Activated naive CD4-positive, alpha-beta T cell treated with anti-CD3 and anti-CD28 coated beads, Interleukin-2, amount 50 U/mL, for 24 hours (primary cell): ENCODE data around the gene ASCC3.

Source experiments
- H3K27ac Mint-ChIP-seq: one replicate; pipeline ENCODE4 v1.8.0; 2021; ENCODE audit warnings: mild to moderate bottlenecking, mixed read lengths
- H3K27me3 Mint-ChIP-seq: one replicate; pipeline ENCODE4 v1.8.0; 2021; ENCODE audit warnings: mixed read lengths
- H3K36me3 Mint-ChIP-seq: one replicate; pipeline ENCODE4 v1.8.0; 2021; ENCODE audit warnings: mixed read lengths
- H3K4me1 Mint-ChIP-seq: one replicate; pipeline ENCODE4 v1.8.0; 2021; ENCODE audit warnings: mixed read lengths
- H3K4me3 Mint-ChIP-seq: one replicate; pipeline ENCODE4 v1.8.0; 2021; ENCODE audit warnings: mild to moderate bottlenecking, mixed read lengths
- H3K9me3 Mint-ChIP-seq: one replicate; pipeline ENCODE4 v1.8.0; 2021; ENCODE audit warnings: mixed read lengths

Gene ASCC3

GRCh38 chr6:100575921-100576320 lies 305.2 kb downstream of the ASCC3 start:
- Mint-ChIP-seq H3K4me3 (no peak overlapping the region), H3K4me1 (no peaks in the 10 kb centered on the region), H3K36me3 (peaks cover 23% of the 10 kb centered on the region), H3K9me3 (peaks cover 19% of the 10 kb centered on the region), H3K27ac (no peak overlapping the region), H3K27me3 (no peaks in the 10 kb centered on the region)

- Mint-ChIP-seq H3K4me1 (no peaks in the 10 kb centered on the region), H3K27ac (no peak overlapping the region), H3K36me3 (peaks cover 34% of the 10 kb centered on the region), H3K9me3 (peaks cover 28% of the 10 kb centered on the region), H3K4me3 (no peak overlapping the region), H3K27me3 (no peaks in the 10 kb centered on the region)
Observed at GRCh38 chr6:100574836-100575235, 306.3 kb downstream of the ASCC3 start.

DNA sequence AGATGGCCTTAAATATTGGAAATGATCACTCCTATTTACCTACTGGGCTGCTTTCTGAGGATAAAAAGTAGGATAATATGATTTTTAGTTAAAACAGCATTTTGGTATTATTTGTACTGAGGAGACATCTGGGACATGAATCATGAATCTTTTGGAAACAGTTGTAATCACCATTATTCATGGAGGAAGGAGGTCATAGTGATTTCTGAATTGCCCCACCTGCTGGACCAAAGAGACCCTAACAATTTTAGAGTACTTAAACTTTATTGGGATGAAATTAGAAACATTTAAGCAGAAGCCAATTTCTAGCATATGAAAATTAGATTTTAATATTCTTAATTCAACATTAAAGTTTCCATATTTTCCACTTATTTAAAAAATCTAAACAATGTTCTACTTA lies 308.0 kb downstream of the ASCC3 start:
- peaks cover 20% of the 10 kb centered on the region for H3K9me3 Mint-ChIP-seq
- H3K27me3 Mint-ChIP-seq: no peaks in the 10 kb centered on the region
- H3K4me3 Mint-ChIP-seq: no peak overlapping the region
- H3K36me3 Mint-ChIP-seq: peaks cover 33% of the 10 kb centered on the region
- H3K4me1 Mint-ChIP-seq: no peaks in the 10 kb centered on the region
- H3K27ac Mint-ChIP-seq: no peak overlapping the region

GRCh38 chr6:100568255-100568654 lies 312.9 kb downstream of the ASCC3 start:
- H3K4me1 Mint-ChIP-seq: no peaks in the 10 kb centered on the region
- no peak overlapping the region for H3K4me3 Mint-ChIP-seq
- no peak overlapping the region for H3K27ac Mint-ChIP-seq
- H3K36me3 Mint-ChIP-seq: peaks cover 36% of the 10 kb centered on the region
- no peaks in the 10 kb centered on the region for H3K27me3 Mint-ChIP-seq
- peaks cover 16% of the 10 kb centered on the region for H3K9me3 Mint-ChIP-seq

DNA sequence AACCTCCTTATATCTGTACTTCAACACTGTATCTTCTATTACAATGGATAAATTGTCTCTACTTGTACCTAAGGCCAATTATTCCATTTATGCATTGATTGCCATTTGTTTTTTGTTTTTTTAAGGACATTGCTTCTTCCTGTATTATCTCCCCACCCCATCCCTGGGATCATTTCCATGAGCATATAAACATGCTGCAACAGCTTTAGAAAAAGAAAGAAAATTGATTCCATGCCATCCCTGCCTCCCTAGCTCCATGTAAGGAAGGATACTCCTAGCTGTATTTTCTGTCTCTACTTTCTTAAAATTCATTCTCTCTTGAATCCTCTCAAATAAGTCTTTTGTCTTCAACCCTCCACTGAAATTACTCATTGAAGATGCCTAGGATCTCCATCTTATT lies 314.6 kb downstream of the ASCC3 start:
- H3K27me3 Mint-ChIP-seq: no peaks in the 10 kb centered on the region

GRCh38 chr6:100565439-100566104 lies 315.6 kb downstream of the ASCC3 start:
- Mint-ChIP-seq H3K27me3 (no peaks in the 10 kb centered on the region), H3K36me3 (peaks cover 25% of the 10 kb centered on the region), H3K9me3 (peaks cover 5% of the 10 kb centered on the region), H3K4me3 (no peak overlapping the region), H3K27ac (no peak overlapping the region), H3K4me1 (no peaks in the 10 kb centered on the region)

More for the DNA sequence above, 314.6 kb downstream of the ASCC3 start:
- Mint-ChIP-seq H3K9me3 (peaks cover 15% of the 10 kb centered on the region), H3K36me3 (peaks cover 33% of the 10 kb centered on the region), H3K4me3 (no peak overlapping the region), H3K27ac (no peak overlapping the region), H3K4me1 (no peaks in the 10 kb centered on the region)

DNA sequence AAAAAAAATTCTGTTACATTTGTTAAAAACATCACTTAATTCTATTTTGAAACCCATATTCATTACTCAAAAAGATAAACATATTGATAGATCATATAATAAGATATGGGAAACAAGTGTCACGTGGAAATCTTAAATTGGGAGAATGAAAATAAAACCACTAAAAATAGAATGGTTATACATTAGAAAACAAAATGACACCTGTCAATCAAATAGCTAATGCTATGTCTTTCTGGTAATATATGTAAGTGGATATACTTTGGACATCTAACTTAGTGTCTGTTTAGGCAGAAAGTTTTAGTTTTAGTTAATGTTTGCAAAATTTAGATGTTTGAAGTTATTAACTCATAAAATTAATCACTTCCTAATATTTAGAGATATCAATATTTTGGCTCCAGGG lies 321.3 kb downstream of the ASCC3 start:
- H3K27me3 Mint-ChIP-seq: no peaks in the 10 kb centered on the region
- no peak overlapping the region for H3K4me3 Mint-ChIP-seq
- no peaks in the 10 kb centered on the region for H3K9me3 Mint-ChIP-seq
- no peak overlapping the region for H3K27ac Mint-ChIP-seq
- no peaks in the 10 kb centered on the region for H3K4me1 Mint-ChIP-seq
- peaks cover 15% of the 10 kb centered on the region for H3K36me3 Mint-ChIP-seq

DNA sequence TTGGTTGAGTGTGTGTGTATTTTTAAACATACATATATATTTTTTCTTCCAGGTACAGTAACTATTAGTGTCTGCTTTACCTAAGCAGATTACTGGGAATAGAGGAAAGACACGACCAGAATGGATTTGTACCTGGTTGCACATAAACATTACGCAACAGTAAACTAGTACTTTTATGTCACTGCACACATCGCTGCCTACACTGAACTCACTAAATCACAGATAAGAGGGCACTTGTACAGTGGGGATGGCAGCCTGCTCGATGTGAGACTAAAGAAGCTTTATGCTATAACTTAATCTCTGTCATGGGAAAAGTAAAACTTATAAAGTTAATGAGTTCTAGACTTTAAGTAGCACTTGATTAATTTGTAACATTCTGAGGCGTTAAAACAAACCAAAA lies 326.9 kb downstream of the ASCC3 start:
- Mint-ChIP-seq H3K9me3 (no peaks in the 10 kb centered on the region), H3K27ac (no peak overlapping the region), H3K27me3 (no peaks in the 10 kb centered on the region), H3K36me3 (peaks cover 16% of the 10 kb centered on the region), H3K4me3 (no peak overlapping the region), H3K4me1 (no peaks in the 10 kb centered on the region)

DNA sequence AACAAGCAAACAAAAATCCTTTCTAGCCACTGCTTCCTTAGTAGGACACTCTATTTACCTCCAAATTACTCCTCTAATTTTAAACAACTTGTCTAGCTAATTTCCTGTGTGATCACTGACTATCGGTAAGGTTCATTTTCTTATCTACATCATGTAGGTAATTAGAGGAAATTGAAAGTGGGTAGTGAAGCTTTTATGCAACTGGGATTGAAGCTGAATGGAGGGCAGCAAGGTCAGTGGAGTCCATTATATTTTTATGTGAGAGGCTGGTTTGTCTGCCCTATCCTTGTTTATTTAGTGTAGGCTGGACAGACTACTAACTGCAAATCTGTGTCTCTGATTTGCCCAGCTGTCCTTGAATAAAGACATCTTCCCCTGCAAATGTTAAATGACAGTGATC lies 327.9 kb downstream of the ASCC3 start:
- Mint-ChIP-seq H3K4me3 (no peak overlapping the region), H3K27me3 (no peaks in the 10 kb centered on the region), H3K36me3 (peaks cover 13% of the 10 kb centered on the region), H3K27ac (no peak overlapping the region), H3K4me1 (no peaks in the 10 kb centered on the region), H3K9me3 (no peaks in the 10 kb centered on the region)

- Mint-ChIP-seq H3K27ac (no peak overlapping the region), H3K9me3 (no peaks in the 10 kb centered on the region), H3K27me3 (no peaks in the 10 kb centered on the region), H3K4me3 (no peak overlapping the region), H3K36me3 (peaks cover 16% of the 10 kb centered on the region), H3K4me1 (no peaks in the 10 kb centered on the region)
Observed at GRCh38 chr6:100549406-100550167, 331.5 kb downstream of the ASCC3 start.

GRCh38 chr6:100538086-100538485 lies 343.0 kb downstream of the ASCC3 start:
- H3K36me3 Mint-ChIP-seq: peaks cover 45% of the 10 kb centered on the region
- no peaks in the 10 kb centered on the region for H3K4me1 Mint-ChIP-seq
- no peaks in the 10 kb centered on the region for H3K9me3 Mint-ChIP-seq
- no peaks in the 10 kb centered on the region for H3K27me3 Mint-ChIP-seq
- H3K4me3 Mint-ChIP-seq: no peak overlapping the region
- no peak overlapping the region for H3K27ac Mint-ChIP-seq

DNA sequence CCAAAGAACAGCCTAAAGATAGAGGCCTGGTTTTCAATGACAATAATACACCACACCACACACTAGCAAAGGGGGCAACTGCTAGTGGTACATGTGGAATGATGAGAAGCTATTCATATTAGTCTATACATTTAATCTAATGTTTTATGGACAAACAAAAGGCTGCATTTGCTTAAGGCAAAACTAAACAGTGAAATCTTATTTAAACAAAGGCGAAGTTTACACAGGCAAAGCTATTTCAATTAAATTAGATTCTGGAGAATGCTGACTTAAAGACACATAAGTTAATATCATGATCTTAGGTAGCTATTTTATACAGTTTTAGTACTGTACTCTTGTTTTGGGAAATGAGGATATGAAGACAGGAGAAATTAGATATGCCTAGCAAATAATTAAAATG lies 362.5 kb downstream of the ASCC3 start:
- no peak overlapping the region for H3K27ac Mint-ChIP-seq
- H3K4me1 Mint-ChIP-seq: peaks cover 4% of the 10 kb centered on the region
- H3K36me3 Mint-ChIP-seq: peaks cover 20% of the 10 kb centered on the region
- no peaks in the 10 kb centered on the region for H3K27me3 Mint-ChIP-seq
- no peaks in the 10 kb centered on the region for H3K9me3 Mint-ChIP-seq
- H3K4me3 Mint-ChIP-seq: no peak overlapping the region

GRCh38 chr6:100517633-100518032 lies 363.5 kb downstream of the ASCC3 start:
- no peak overlapping the region for H3K4me3 Mint-ChIP-seq
- peaks cover 24% of the 10 kb centered on the region for H3K36me3 Mint-ChIP-seq
- no peak overlapping the region for H3K27ac Mint-ChIP-seq
- no peaks in the 10 kb centered on the region for H3K9me3 Mint-ChIP-seq
- H3K4me1 Mint-ChIP-seq: peaks cover 4% of the 10 kb centered on the region
- no peaks in the 10 kb centered on the region for H3K27me3 Mint-ChIP-seq

DNA sequence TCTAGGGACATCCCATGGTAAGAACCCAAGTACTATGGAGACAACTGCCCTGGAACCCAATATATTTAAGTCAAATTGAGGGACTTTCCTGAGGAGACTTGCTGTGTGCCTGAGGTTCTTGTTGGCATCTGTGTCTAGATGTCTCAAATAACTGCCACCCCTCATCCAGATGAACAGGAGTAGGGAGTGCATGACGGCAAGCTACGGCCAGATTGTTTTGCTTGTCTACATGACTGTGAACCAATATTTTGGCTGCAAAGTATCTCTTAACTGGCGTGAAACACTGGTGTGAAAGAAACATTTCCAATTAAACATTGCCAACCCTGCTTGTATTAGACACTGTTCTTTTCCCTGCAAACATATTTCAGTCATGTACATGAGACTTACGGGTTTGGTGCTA lies 364.0 kb downstream of the ASCC3 start:
- Mint-ChIP-seq H3K4me1 (peaks cover 4% of the 10 kb centered on the region), H3K9me3 (no peaks in the 10 kb centered on the region), H3K36me3 (peaks cover 22% of the 10 kb centered on the region), H3K4me3 (no peak overlapping the region), H3K27ac (no peak overlapping the region), H3K27me3 (no peaks in the 10 kb centered on the region)

DNA sequence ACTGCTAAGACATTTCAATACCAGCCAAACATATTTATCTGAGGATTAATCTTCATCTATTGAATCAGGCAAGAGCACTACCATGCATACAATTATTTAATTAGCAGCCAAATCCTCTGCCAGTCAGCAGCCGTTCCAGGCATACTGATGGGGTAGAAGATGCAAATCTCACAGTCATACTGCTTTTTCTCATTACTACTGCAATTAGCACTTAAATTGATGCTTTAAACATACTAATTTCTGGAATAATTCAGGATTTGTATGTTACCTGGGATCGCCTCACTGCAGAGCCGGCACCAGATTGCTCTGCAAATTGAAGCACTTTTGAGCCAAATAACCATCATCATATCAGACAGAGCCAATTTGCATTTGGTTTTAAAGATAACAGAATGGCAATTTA lies 366.5 kb downstream of the ASCC3 start:
- no peak overlapping the region for H3K4me3 Mint-ChIP-seq
- H3K36me3 Mint-ChIP-seq: peaks cover 31% of the 10 kb centered on the region
- H3K27me3 Mint-ChIP-seq: no peaks in the 10 kb centered on the region

GRCh38 chr6:100512203-100512862 lies 368.8 kb downstream of the ASCC3 start:
- H3K9me3 Mint-ChIP-seq: no peaks in the 10 kb centered on the region
- H3K4me3 Mint-ChIP-seq: no peak overlapping the region
- H3K4me1 Mint-ChIP-seq: no peaks in the 10 kb centered on the region
- H3K27me3 Mint-ChIP-seq: no peaks in the 10 kb centered on the region
- peaks cover 31% of the 10 kb centered on the region for H3K36me3 Mint-ChIP-seq
- H3K27ac Mint-ChIP-seq: no peak overlapping the region

More for the DNA sequence above, 366.5 kb downstream of the ASCC3 start:
- H3K4me1 Mint-ChIP-seq: no peaks in the 10 kb centered on the region
- H3K9me3 Mint-ChIP-seq: no peaks in the 10 kb centered on the region
- H3K27ac Mint-ChIP-seq: no peak overlapping the region
